GM12864 (cell line): ENCODE measurements around the gene KRT1.

Experiments used
- DNase-seq: peaks from one replicate; pipeline ENCODE4 v3.0.0-alpha.2; 2011; ENCODE audit warnings: low read depth
- H3K4me3 ChIP-seq: 2 replicates; pipeline ENCODE4 v1.5.1; 2011; ENCODE audit warnings: mild to moderate bottlenecking, low read depth, low read length, control low read depth
- TF ChIP-seq, protein P1 (sequence below): IDR thresholded peaks from 2 replicates; pipeline ENCODE4 v1.5.1; 2011; ENCODE audit warnings: low read depth, mild to moderate bottlenecking, moderate library complexity, low read length, control low read depth, inconsistent platforms; ENCODE audit errors: missing control alignments

KRT1 gene

DNA sequence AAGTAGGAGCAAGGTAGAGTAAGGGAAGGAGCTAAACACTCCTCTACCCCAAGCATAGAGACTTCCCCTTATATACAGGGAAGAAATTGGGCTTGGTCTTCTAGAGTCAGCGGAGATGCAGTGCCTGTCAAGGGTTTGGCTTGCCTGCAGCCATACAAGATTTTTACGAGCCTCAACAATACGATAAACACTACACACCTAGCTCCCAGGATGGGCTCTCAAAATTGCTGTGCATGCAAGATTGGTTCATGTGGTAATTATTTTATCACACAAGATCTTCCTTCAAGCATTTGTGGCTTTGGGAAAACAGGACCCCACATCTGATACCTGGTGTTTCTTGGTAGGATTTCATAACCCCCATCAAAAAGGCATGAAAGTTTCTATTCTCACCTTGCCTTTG lies at the start of gene KRT1:
Gene KRT1, minus strand, starts transcription at position 45 of the 400 bp plus-strand sequence. CDS start 59 bp downstream, outside the sequence.
- no peak for DNase-seq
- TF ChIP-seq, protein P1, sequence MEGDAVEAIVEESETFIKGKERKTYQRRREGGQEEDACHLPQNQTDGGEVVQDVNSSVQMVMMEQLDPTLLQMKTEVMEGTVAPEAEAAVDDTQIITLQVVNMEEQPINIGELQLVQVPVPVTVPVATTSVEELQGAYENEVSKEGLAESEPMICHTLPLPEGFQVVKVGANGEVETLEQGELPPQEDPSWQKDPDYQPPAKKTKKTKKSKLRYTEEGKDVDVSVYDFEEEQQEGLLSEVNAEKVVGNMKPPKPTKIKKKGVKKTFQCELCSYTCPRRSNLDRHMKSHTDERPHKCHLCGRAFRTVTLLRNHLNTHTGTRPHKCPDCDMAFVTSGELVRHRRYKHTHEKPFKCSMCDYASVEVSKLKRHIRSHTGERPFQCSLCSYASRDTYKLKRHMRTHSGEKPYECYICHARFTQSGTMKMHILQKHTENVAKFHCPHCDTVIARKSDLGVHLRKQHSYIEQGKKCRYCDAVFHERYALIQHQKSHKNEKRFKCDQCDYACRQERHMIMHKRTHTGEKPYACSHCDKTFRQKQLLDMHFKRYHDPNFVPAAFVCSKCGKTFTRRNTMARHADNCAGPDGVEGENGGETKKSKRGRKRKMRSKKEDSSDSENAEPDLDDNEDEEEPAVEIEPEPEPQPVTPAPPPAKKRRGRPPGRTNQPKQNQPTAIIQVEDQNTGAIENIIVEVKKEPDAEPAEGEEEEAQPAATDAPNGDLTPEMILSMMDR, result no peak
- no peak within 1 kb of the TSS for H3K4me3 ChIP-seq

DNA sequence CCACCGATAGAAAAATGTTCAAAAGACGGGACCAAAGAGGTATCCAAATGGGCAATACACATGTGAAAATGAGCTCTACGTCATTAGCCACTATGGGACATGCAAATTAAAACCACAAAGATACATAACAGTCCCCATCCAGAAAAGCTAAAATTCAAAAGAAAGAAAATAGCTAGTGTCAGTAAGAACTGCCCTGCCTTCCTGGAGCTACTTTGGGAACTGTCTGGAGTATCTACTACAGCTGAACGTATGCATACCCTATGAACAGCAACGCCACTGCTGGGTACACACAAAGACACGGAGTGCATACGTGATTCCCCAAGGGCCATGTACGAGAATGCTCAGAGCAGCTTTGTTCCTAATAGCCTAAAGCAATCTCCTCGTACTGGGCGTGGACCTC lies 48.9 kb upstream of the KRT1 start:
- TF ChIP-seq, protein P1, result no peak
- no peak overlapping the region for H3K4me3 ChIP-seq
- no peak for DNase-seq

DNA sequence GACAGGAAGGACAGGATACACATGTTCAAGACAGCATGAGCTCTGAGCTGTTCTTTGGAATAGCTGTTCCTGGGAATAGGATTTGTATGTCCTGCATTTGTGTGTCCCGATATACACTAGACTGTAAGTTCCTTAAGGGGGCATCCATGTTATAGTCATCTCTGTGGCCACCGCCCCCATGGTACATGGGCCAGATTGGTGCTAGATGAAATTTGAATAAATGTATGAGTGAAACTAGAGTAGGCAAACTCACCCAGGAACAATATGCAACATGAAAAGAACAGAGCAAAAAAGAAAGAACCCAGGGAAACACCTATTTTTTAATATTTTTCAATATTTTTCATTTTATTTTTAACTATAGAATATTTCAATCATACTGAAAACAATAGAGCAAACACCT lies 48.2 kb upstream of the KRT1 start:
- no peak for DNase-seq
- TF ChIP-seq, protein P1, result no peak
- no peak overlapping the region for H3K4me3 ChIP-seq

DNA sequence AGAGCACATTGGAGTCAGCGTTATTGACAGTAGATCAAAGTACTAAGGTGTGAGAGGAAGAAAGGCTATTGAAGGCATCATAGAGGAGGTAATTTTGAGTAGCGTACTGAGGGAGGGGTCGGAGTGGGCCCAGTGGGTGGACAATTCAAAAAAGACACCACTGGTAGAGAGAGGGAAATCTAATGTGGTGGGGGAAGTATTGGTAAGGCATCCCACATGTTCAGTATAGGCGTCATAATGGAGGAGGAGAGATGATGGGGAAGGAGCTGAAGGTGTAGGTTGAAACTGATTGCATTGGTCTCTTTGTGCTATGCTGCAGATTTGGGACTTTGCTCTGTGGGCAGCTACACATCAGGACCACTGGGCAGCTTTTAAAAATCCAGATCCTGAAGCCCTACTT lies 46.8 kb upstream of the KRT1 start:
- DNase-seq, result no peak
- H3K4me3 ChIP-seq, result no peak overlapping the region
- TF ChIP-seq, protein P1, result no peak

DNA sequence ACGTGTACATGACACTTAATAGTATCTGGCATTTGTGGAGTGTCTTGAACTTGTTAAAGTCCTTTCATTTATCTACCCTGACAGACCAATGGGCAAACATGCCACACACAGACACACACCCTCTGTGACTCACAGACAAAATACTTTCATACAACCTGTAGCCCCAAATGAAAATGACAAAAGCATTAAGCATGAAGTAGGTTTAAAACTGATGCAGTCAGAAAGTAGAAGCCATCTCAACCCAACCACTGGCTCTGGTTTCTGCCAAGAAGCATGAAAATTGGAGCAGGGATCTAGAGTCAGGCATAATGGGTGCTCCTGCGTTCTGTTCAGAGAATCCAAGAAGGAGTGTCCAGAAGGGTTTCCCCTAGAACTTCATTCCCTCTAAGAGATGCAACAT lies 46.2 kb upstream of the KRT1 start:
- TF ChIP-seq, protein P1, result no peak
- DNase-seq, result no peak
- H3K4me3 ChIP-seq, result no peak overlapping the region

DNA sequence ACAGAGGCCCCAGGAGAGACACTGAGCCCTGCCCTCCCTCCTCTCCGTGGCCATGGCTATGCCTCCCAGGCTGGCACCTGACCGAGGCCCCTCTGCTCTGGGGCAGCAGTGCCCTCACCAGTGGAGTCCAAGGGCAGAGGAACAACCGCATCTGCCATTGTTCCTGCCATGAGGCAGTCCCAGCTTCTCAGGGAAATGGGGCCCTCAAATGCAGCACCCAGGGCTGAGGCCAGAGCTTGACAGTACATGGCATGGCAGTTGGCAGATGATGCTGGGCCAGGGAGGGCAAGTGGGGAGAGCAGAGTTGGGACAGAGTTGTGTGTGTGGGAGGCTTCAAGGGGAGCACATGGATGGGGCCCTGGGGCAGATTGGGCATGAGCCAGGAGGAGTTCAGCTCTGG lies 44.2 kb upstream of the KRT1 start:
- DNase-seq, result no peak
- TF ChIP-seq, protein P1, result no peak
- no peak overlapping the region for H3K4me3 ChIP-seq

DNA sequence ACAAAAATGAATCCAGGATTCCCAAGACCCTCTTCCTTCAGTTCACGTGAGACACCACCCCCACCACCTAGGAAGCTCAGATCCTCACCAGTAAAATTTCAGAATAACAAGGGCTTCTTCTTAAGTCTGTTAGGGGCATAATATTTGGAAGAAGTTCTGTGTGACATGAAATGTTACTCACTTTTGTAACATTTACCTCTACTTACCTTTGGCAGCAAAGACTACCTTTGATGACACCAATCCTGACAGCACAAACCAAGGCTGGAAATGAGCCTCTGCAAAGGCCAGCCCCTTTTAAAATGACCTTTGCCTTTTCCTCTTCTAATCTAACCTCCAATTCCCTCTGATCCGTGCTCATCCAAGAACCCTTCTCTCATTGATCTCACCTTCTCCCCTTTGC lies 42.5 kb upstream of the KRT1 start:
- DNase-seq, result no peak
- H3K4me3 ChIP-seq, result no peak overlapping the region
- TF ChIP-seq, protein P1, result no peak
